PC-3 (cell line): Measurements from ENCODE around the gene ATF6.

ENCODE experiments used
- CTCF ChIP-seq: fragments of 300-600 bp; sonication (generic); conservative IDR thresholded peaks from 2 replicates; pipeline ENCODE4 v1.5.1; 2017; ENCODE audit warnings: antibody characterized with exemption, low read depth, mild to moderate bottlenecking, low read length
- EZH2 ChIP-seq: fragments of 300-600 bp; sonication (generic); IDR thresholded peaks from one replicate; pipeline ENCODE4 v1.6.1; 2017; ENCODE audit warnings: antibody characterized with exemption, mild to moderate bottlenecking, low read length; ENCODE audit not compliant: unreplicated experiment

GRCh38 chr1:161723459-161724141 is 42.5 kb upstream of the ATF6 start:
- TF ChIP-seq CTCF (no peak), EZH2 (no peak)
